ENCODE results near the gene CCDC169. TPM values are rescaled to one million over a fixed set of nuclear protein-coding genes. Genes with fewer than 3 reads are reported as not detected.
A peak's percentile ranks its signal among the peaks of the same experiment; 100 is the strongest.

The CCDC169 gene
- polyA plus RNA-seq, 1 donor (not counting 4 experiments of a cell fraction or from before 2014, with no cell fraction given): 0.17 TPM

DNA sequence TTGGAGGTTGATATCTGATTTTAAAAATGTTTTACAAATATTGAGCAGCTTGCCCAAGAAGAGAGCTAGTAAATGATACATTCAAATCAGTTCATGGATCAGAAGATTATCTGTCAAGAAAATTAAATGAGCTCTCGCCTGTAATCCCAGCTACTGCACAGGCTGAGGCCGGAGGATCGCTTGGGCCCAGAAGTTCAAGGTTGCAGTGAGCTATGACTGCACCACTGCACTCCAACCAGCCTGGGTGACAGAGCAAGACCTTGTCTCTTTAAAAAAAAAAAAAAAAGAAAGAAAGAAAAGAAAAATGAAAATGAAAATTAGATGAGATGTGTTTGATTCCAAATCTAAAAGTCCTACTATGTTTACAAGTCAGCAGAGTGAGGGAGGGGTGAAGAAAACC, 46.2 kb upstream of the CCDC169 start:
- Histone ChIP-seq H3K79me2 (ENCODE audit: control insufficient read depth, insufficient read depth, low read length) (peaks cover 58% of the 10 kb centered on the region), H3K4me1 (ENCODE audit: control insufficient read depth, extremely low read depth, insufficient read depth, low read length) (peaks cover 19% of the 10 kb centered on the region), H2AFZ (ENCODE audit: control insufficient read depth, low read length) (peak overlapping the region; percentile 74), H4K20me1 (ENCODE audit: control insufficient read depth, extremely low read depth, insufficient read depth, low read length) (no peaks in the 10 kb centered on the region), H3K4me2 (ENCODE audit: control insufficient read depth, extremely low read depth, insufficient read depth, low read depth, low read length) (peak overlapping the region; percentile 77), H3K36me3 (ENCODE audit: control insufficient read depth in 2 of 2, extremely low read depth in 1 of 2, insufficient read depth in 2 of 2, low read length in 2 of 2) (no peaks in the 10 kb centered on the region), H3K9ac (ENCODE audit: control insufficient read depth, extremely low read depth, insufficient read depth, low read length) (no peak overlapping the region), H3K27ac (ENCODE audit: control insufficient read depth, insufficient read depth, low read length) (peak overlapping the region; percentile 24), H3K9me1 (ENCODE audit: control insufficient read depth, extremely low read depth, insufficient read depth, low read length) (no peaks in the 10 kb centered on the region), H3K27me3 (ENCODE audit: control insufficient read depth, extremely low read depth, insufficient read depth, low read length) (no peaks in the 10 kb centered on the region), H3K4me3 (ENCODE audit: control insufficient read depth in 2 of 3, extremely low read depth in 1 of 3, insufficient read depth in 2 of 3, low read depth in 1 of 3, low read length in 3 of 3) (peak overlapping the region in 1 of 3 experiments; percentile 37), H3K9me3 (ENCODE audit: control insufficient read depth, low read depth, low read length) (no peaks in the 10 kb centered on the region)
- FAIRE-seq: no peak
- dilution Hi-C loops (cut with MboI; ENCODE audit: extremely low pct_ligation_motif_present, low sequenced_read_pairs): no loop called here
- DNase-seq (ENCODE audit: low read depth, low spot score): no peak
- TF ChIP-seq, protein P1, sequence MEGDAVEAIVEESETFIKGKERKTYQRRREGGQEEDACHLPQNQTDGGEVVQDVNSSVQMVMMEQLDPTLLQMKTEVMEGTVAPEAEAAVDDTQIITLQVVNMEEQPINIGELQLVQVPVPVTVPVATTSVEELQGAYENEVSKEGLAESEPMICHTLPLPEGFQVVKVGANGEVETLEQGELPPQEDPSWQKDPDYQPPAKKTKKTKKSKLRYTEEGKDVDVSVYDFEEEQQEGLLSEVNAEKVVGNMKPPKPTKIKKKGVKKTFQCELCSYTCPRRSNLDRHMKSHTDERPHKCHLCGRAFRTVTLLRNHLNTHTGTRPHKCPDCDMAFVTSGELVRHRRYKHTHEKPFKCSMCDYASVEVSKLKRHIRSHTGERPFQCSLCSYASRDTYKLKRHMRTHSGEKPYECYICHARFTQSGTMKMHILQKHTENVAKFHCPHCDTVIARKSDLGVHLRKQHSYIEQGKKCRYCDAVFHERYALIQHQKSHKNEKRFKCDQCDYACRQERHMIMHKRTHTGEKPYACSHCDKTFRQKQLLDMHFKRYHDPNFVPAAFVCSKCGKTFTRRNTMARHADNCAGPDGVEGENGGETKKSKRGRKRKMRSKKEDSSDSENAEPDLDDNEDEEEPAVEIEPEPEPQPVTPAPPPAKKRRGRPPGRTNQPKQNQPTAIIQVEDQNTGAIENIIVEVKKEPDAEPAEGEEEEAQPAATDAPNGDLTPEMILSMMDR (optimal IDR thresholded peaks at IDR 0.05 in 1 of 3, IDR thresholded peaks at IDR 0.05 in 1 of 3, conservative IDR thresholded peaks at IDR 0.05 in 1 of 3; ENCODE audit: extremely low read depth in 1 of 3, insufficient read depth in 2 of 3, low read length in 3 of 3): no peak
- no peak for TF ChIP-seq EZH2 (IDR thresholded peaks at IDR 0.05; ENCODE audit: low read length)

DNA sequence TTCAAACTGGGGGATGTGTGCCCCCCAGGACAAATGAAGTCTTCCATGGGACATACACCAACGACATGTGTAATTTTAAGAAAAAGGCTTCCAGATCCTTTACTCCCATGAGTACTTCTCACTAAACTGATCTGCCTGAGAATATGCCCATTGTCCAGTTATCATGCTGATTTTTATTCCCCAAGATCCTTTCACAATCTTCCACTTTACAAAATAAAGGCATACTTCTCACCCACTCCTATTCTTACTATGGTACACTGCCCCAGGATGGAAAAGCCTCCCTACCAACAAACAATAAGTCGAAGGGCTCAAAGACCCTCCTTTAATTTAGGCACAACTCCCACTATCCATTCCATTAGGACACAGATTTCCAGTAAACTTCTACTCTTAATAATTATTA, 45.1 kb upstream of the CCDC169 start:
- DNase-seq (ENCODE audit: low read depth, low spot score) (no peak), FAIRE-seq (no peak)
- Histone ChIP-seq H3K4me3 (ENCODE audit: control insufficient read depth in 2 of 3, extremely low read depth in 1 of 3, insufficient read depth in 2 of 3, low read depth in 1 of 3, low read length in 3 of 3) (no peak overlapping the region), H2AFZ (ENCODE audit: control insufficient read depth, low read length) (no peak overlapping the region), H3K9me3 (ENCODE audit: control insufficient read depth, low read depth, low read length) (no peaks in the 10 kb centered on the region), H3K27ac (ENCODE audit: control insufficient read depth, insufficient read depth, low read length) (no peak overlapping the region), H3K79me2 (ENCODE audit: control insufficient read depth, insufficient read depth, low read length) (peaks cover 68% of the 10 kb centered on the region), H3K4me2 (ENCODE audit: control insufficient read depth, extremely low read depth, insufficient read depth, low read depth, low read length) (no peak overlapping the region), H3K4me1 (ENCODE audit: control insufficient read depth, extremely low read depth, insufficient read depth, low read length) (peaks cover 19% of the 10 kb centered on the region), H3K9ac (ENCODE audit: control insufficient read depth, extremely low read depth, insufficient read depth, low read length) (no peak overlapping the region), H3K36me3 (ENCODE audit: control insufficient read depth in 2 of 2, extremely low read depth in 1 of 2, insufficient read depth in 2 of 2, low read length in 2 of 2) (no peaks in the 10 kb centered on the region), H4K20me1 (ENCODE audit: control insufficient read depth, extremely low read depth, insufficient read depth, low read length) (no peaks in the 10 kb centered on the region), H3K9me1 (ENCODE audit: control insufficient read depth, extremely low read depth, insufficient read depth, low read length) (no peaks in the 10 kb centered on the region), H3K27me3 (ENCODE audit: control insufficient read depth, extremely low read depth, insufficient read depth, low read length) (no peaks in the 10 kb centered on the region)
- no peak for TF ChIP-seq EZH2 (IDR thresholded peaks at IDR 0.05; ENCODE audit: low read length)
- TF ChIP-seq, protein P1 (optimal IDR thresholded peaks at IDR 0.05 in 1 of 3, IDR thresholded peaks at IDR 0.05 in 1 of 3, conservative IDR thresholded peaks at IDR 0.05 in 1 of 3; ENCODE audit: extremely low read depth in 1 of 3, insufficient read depth in 2 of 3, low read length in 3 of 3): no peak
- dilution Hi-C loops (cut with MboI; ENCODE audit: extremely low pct_ligation_motif_present, low sequenced_read_pairs): no loop called here

All from keratinocyte (primary cell).